SU-DHL-6 (cell line): ENCODE measurements around the gene CCNL2.

Experiments
- H2AFZ ChIP-seq: fragments of 200-600 bp; sonication (generic); 2 replicates; pipeline ENCODE4 v1.6.1; 2014; ENCODE audit warnings: low read depth, mild to moderate bottlenecking, moderate library complexity, mixed read lengths, antibody characterized with exemption, low read length; ENCODE audit not compliant: severe bottlenecking
- H3F3A ChIP-seq: fragments of 200-600 bp; shearing (Covaris generic); 2 replicates; pipeline ENCODE4 v1.6.0; 2016; ENCODE audit warnings: antibody characterized with exemption, mild to moderate bottlenecking; ENCODE audit not compliant: insufficient read depth
- H3K27ac ChIP-seq: fragments of 200-600 bp; sonication (generic); 2 replicates; pipeline ENCODE4 v1.5.1; 2016; ENCODE audit warnings: low read depth, mild to moderate bottlenecking, low read length, moderate library complexity, mixed read lengths
- H3K27me3 ChIP-seq: fragments of 200-600 bp; sonication (generic), shearing (Covaris generic); 2 replicates; pipeline ENCODE4 v1.6.0; 2014; ENCODE audit warnings: mild to moderate bottlenecking, low read length
- H3K36me3 ChIP-seq: fragments of 200-600 bp; sonication (generic); 2 replicates; pipeline ENCODE4 v1.6.1; 2014; ENCODE audit warnings: mild to moderate bottlenecking, low read length, mixed read lengths
- H3K4me2 ChIP-seq: fragments of 300-600, 200-600 bp; shearing (Covaris generic), sonication (generic); 2 replicates; pipeline ENCODE4 v1.6.0; 2014; ENCODE audit warnings: low read length, low read depth, mild to moderate bottlenecking; ENCODE audit not compliant: poor library complexity, severe bottlenecking
- H3K4me3 ChIP-seq: fragments of 200-600 bp; sonication (generic); 2 replicates; pipeline ENCODE4 v1.5.1; 2014; ENCODE audit warnings: antibody characterized with exemption, low read length, mild to moderate bottlenecking, mixed read lengths; ENCODE audit not compliant: insufficient read depth, poor library complexity, severe bottlenecking
- H3K79me2 ChIP-seq: fragments of 200-600 bp; sonication (generic); 2 replicates; pipeline ENCODE4 v1.6.1; 2014; ENCODE audit warnings: mild to moderate bottlenecking, low read length, moderate library complexity; ENCODE audit not compliant: insufficient read depth
- H3K9ac ChIP-seq: fragments of 200-600 bp; sonication (generic); 2 replicates; pipeline ENCODE4 v1.7.0; 2014; ENCODE audit warnings: mild to moderate bottlenecking, low read length
- H3K9me2 ChIP-seq: fragments of 200-600 bp; sonication (generic); replicated peaks from 2 replicates; pipeline ENCODE4 v1.6.1; 2014; ENCODE audit warnings: low read length; ENCODE audit not compliant: insufficient read depth
- H3K9me3 ChIP-seq: fragments of 200-600 bp; sonication (generic); 2 replicates; pipeline ENCODE4 v1.6.1; 2014; ENCODE audit warnings: low read length, mixed read lengths; ENCODE audit not compliant: insufficient read depth
- H4K20me1 ChIP-seq: fragments of 200-600 bp; sonication (generic); 2 replicates; pipeline ENCODE4 v1.6.1; 2014; ENCODE audit warnings: low read depth, mild to moderate bottlenecking, antibody characterized with exemption, low read length, moderate library complexity, mixed read lengths
- CTCF ChIP-seq: fragments of 200-600 bp; sonication (generic); IDR thresholded peaks from one replicate; pipeline ENCODE4 v1.5.1; 2017; ENCODE audit warnings: antibody characterized with exemption, mild to moderate bottlenecking, low read length, moderate library complexity; ENCODE audit not compliant: insufficient read depth, poor library complexity, severe bottlenecking
- EZH2phosphoT487 ChIP-seq: fragments of 200-600 bp; sonication (generic), shearing (Covaris generic); conservative IDR thresholded peaks from 2 replicates; pipeline ENCODE4 v1.6.1; 2018; ENCODE audit warnings: mild to moderate bottlenecking, antibody characterized with exemption, low read length, moderate library complexity, mixed read lengths

Gene CCNL2

GRCh38 chr1:1436630-1437032 is 37.5 kb upstream of the CCNL2 start:
- no peak overlapping the region for H3K4me2 ChIP-seq
- no peak overlapping the region for H2AFZ ChIP-seq
- H3K27me3 ChIP-seq = no peaks in the 10 kb centered on the region
- H3K4me3 ChIP-seq = no peak overlapping the region
- no peaks in the 10 kb centered on the region for H3F3A ChIP-seq
- H4K20me1 ChIP-seq = no peaks in the 10 kb centered on the region
- no peak overlapping the region for H3K9ac ChIP-seq
- no peaks in the 10 kb centered on the region for H3K9me2 ChIP-seq
- no peaks in the 10 kb centered on the region for H3K36me3 ChIP-seq
- no peaks in the 10 kb centered on the region for H3K9me3 ChIP-seq
- no peaks in the 10 kb centered on the region for H3K79me2 ChIP-seq
- H3K27ac ChIP-seq = no peak overlapping the region
- TF ChIP-seq EZH2phosphoT487 (no peak), CTCF (no peak)

GRCh38 chr1:1435911-1436629 is 36.9 kb upstream of the CCNL2 start:
- Histone ChIP-seq H3K9me2 (no peaks in the 10 kb centered on the region), H3K4me2 (no peak overlapping the region), H3K27ac (no peak overlapping the region)

GRCh38 chr1:1435106-1435903 is 36.2 kb upstream of the CCNL2 start, which contains the start of gene VWA1:
Gene VWA1 (plus strand): TSS chr1:1435690. CDS start chr1:1435749, 59 bp downstream.
- Histone ChIP-seq H3K4me2 (no peak within 1 kb of the TSS), H3K27ac (no peak within 1 kb of the TSS), H3K27me3 (no peaks in the 10 kb centered on the region), H2AFZ (no peak within 1 kb of the TSS), H3F3A (no peaks in the 10 kb centered on the region), H3K4me3 (no peak within 1 kb of the TSS), H3K9me3 (no peaks in the 10 kb centered on the region), H3K9me2 (no peaks in the 10 kb centered on the region), H3K36me3 (no peaks in the 10 kb centered on the region), H3K79me2 (no peaks in the 10 kb centered on the region), H3K9ac (no peak within 1 kb of the TSS), H4K20me1 (no peaks in the 10 kb centered on the region)
- TF ChIP-seq CTCF (no peak), EZH2phosphoT487 (no peak)

More at GRCh38 chr1:1435911-1436629, 36.9 kb upstream of the CCNL2 start:
- H3F3A ChIP-seq = no peaks in the 10 kb centered on the region
- H3K4me3 ChIP-seq = no peak overlapping the region
- TF ChIP-seq CTCF = no peak
- TF ChIP-seq EZH2phosphoT487 = no peak
- no peaks in the 10 kb centered on the region for H3K79me2 ChIP-seq
- H3K9ac ChIP-seq = no peak overlapping the region
- H3K9me3 ChIP-seq = no peaks in the 10 kb centered on the region
- no peaks in the 10 kb centered on the region for H4K20me1 ChIP-seq
- no peaks in the 10 kb centered on the region for H3K27me3 ChIP-seq
- no peaks in the 10 kb centered on the region for H3K36me3 ChIP-seq
- no peak overlapping the region for H2AFZ ChIP-seq
